SU-DHL-6 (cell line): Measurements from ENCODE around the gene SRRM1.

Experiments used
- CTCF ChIP-seq: fragments of 200-600 bp; sonication (generic); IDR thresholded peaks from one replicate; pipeline ENCODE4 v1.5.1; 2017; ENCODE audit warnings: antibody characterized with exemption, mild to moderate bottlenecking, low read length, moderate library complexity; ENCODE audit not compliant: insufficient read depth, poor library complexity, severe bottlenecking
- EZH2phosphoT487 ChIP-seq: fragments of 200-600 bp; sonication (generic), shearing (Covaris generic); conservative IDR thresholded peaks from 2 replicates; pipeline ENCODE4 v1.6.1; 2018; ENCODE audit warnings: mild to moderate bottlenecking, antibody characterized with exemption, low read length, moderate library complexity, mixed read lengths

GRCh38 chr1:24606296-24606605 lies 36.9 kb upstream of the SRRM1 start:
- TF ChIP-seq CTCF (no peak), EZH2phosphoT487 (no peak)
